ENCODE data around the gene MRO. TPM values are rescaled to one million over a fixed set of nuclear protein-coding genes. Genes with fewer than 3 reads are reported as not detected.

The MRO gene
- total and polyA plus RNA-seq, 10 of the 15 experiments (the other 5 are each of a cell fraction or from before 2014, with no cell fraction given): 0.11 to 0.18 TPM; not detected in 8

DNA sequence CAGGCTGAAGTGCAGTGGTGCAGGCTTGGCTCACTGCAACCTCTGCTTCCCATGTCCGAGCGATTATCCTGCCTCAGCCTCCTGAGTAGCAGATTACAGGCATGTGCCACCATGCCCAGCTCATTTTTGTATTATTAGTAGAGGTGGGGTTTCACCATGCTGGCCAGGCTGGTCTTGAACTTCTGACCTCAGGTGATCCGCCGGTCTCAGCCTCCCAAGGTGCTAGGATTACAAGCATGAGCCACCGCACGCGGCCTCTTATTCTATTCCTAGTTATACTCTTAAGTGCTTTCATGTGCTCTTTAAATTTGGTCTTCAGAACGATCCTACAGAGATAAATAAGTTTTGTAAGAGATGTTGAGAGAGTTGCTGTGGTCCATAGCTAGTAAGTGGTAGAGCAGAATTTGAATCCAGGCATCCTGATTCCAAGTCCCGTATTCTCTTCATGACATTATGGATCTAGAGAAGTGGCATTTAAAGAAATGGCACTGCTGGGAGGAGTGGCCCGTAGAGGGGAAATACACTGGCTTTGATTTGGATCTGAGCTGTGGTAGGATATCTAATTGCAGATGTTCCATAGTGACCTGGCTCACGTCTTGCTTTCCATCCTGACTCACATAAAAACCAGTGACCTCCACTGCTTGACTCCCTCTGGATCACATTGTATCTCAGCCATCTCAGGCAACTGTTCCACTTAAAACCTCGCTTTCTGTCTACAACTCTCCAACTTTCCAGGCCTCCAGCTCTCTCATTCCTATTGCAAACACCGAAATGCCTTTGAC is 36.4 kb upstream of the MRO start:
- no peak overlapping the region for H2AFZ ChIP-seq (ENCODE audit: control insufficient read depth, low read depth, low read length)
- no peaks in the 10 kb centered on the region for H3K79me2 ChIP-seq (ENCODE audit: control insufficient read depth, insufficient read depth, low read length)
- no peaks in the 10 kb centered on the region for H3K36me3 ChIP-seq (ENCODE audit: control insufficient read depth in 2 of 2, insufficient read depth in 2 of 2, low read length in 1 of 2)
- H3K27ac ChIP-seq (ENCODE audit: control insufficient read depth, insufficient read depth): no peak overlapping the region
- DNase-seq (ENCODE audit: low read depth, low spot score) (no peak), FAIRE-seq (no peak), ATAC-seq (no peak)
- H3K9me3 ChIP-seq (replicated peaks; ENCODE audit: control insufficient read depth, insufficient read depth, low read length): no peaks in the 10 kb centered on the region
- 67% methylated on average over 13 of the region's 13 CpGs for WGBS (ENCODE audit: insufficient coverage, insufficient replicate concordance, low lambda C conversion rate, missing lambda C conversion rate)
- no peaks in the 10 kb centered on the region for H3K4me1 ChIP-seq (ENCODE audit: control insufficient read depth, insufficient read depth, low read length)
- H3K4me2 ChIP-seq (ENCODE audit: control insufficient read depth, insufficient read depth): no peak overlapping the region
- CTCF ChIA-PET: interaction anchor here (1.1 kb wide), 1 partner anchor 39 kb away, joined by 4 read pairs; no protein-coding TSS in a partner anchor
- RAD21 ChIA-PET (ENCODE audit: unreplicated experiment): interaction anchor here (1.2 kb wide), 2 partner anchors 9 to 195 kb away, joined by 3 read pairs; no protein-coding TSS in a partner anchor
- SMC1A ChIA-PET (ENCODE audit: uncharacterized antibody, unreplicated experiment): interaction anchor here (0.6 to 1.6 kb wide), 4 partner anchors 23 to 498 kb away, joined by 3 to 5 read pairs (median 3); no protein-coding TSS in a partner anchor
- H4K20me1 ChIP-seq (ENCODE audit: control insufficient read depth, insufficient read depth): no peaks in the 10 kb centered on the region
- TF ChIP-seq SIX5 (IDR thresholded peaks at IDR 0.05; ENCODE audit: low read depth, low read length, severe bottlenecking) (no peak), ESRRA (IDR thresholded peaks at IDR 0.05; ENCODE audit: low read length) (no peak), RCOR1 (conservative IDR thresholded peaks at IDR 0.05; ENCODE audit: low read depth, low read length) (no peak)
- TF ChIP-seq, protein P1, sequence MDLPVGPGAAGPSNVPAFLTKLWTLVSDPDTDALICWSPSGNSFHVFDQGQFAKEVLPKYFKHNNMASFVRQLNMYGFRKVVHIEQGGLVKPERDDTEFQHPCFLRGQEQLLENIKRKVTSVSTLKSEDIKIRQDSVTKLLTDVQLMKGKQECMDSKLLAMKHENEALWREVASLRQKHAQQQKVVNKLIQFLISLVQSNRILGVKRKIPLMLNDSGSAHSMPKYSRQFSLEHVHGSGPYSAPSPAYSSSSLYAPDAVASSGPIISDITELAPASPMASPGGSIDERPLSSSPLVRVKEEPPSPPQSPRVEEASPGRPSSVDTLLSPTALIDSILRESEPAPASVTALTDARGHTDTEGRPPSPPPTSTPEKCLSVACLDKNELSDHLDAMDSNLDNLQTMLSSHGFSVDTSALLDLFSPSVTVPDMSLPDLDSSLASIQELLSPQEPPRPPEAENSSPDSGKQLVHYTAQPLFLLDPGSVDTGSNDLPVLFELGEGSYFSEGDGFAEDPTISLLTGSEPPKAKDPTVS (IDR thresholded peaks at IDR 0.05; ENCODE audit: low read depth, low read length): no peak
- TF ChIP-seq, protein P2, sequence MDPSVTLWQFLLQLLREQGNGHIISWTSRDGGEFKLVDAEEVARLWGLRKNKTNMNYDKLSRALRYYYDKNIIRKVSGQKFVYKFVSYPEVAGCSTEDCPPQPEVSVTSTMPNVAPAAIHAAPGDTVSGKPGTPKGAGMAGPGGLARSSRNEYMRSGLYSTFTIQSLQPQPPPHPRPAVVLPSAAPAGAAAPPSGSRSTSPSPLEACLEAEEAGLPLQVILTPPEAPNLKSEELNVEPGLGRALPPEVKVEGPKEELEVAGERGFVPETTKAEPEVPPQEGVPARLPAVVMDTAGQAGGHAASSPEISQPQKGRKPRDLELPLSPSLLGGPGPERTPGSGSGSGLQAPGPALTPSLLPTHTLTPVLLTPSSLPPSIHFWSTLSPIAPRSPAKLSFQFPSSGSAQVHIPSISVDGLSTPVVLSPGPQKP (IDR thresholded peaks at IDR 0.05; ENCODE audit: low read depth, low read length): no peak
- TF ChIP-seq, protein P3, sequence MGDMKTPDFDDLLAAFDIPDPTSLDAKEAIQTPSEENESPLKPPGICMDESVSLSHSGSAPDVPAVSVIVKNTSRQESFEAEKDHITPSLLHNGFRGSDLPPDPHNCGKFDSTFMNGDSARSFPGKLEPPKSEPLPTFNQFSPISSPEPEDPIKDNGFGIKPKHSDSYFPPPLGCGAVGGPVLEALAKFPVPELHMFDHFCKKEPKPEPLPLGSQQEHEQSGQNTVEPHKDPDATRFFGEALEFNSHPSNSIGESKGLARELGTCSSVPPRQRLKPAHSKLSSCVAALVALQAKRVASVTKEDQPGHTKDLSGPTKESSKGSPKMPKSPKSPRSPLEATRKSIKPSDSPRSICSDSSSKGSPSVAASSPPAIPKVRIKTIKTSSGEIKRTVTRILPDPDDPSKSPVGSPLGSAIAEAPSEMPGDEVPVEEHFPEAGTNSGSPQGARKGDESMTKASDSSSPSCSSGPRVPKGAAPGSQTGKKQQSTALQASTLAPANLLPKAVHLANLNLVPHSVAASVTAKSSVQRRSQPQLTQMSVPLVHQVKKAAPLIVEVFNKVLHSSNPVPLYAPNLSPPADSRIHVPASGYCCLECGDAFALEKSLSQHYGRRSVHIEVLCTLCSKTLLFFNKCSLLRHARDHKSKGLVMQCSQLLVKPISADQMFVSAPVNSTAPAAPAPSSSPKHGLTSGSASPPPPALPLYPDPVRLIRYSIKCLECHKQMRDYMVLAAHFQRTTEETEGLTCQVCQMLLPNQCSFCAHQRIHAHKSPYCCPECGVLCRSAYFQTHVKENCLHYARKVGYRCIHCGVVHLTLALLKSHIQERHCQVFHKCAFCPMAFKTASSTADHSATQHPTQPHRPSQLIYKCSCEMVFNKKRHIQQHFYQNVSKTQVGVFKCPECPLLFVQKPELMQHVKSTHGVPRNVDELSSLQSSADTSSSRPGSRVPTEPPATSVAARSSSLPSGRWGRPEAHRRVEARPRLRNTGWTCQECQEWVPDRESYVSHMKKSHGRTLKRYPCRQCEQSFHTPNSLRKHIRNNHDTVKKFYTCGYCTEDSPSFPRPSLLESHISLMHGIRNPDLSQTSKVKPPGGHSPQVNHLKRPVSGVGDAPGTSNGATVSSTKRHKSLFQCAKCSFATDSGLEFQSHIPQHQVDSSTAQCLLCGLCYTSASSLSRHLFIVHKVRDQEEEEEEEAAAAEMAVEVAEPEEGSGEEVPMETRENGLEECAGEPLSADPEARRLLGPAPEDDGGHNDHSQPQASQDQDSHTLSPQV (IDR thresholded peaks at IDR 0.05): no peak
- H3K4me3 ChIP-seq: no peak overlapping the region
- in situ Hi-C loops (cut with MboI): no loop called here
- no TSS peak for BruUV-seq (replicated peaks)
- intact Hi-C loops (cut with micrococcal nuclease; ENCODE audit: unreplicated experiment): no loop called here
- no peaks in the 10 kb centered on the region for H3K27me3 ChIP-seq (replicated peaks in 1 of 2; ENCODE audit: control insufficient read depth in 2 of 2, insufficient read depth in 2 of 2, low read length in 1 of 2)
- POLR2A ChIA-PET: interaction anchor here (0.5 kb wide), 1 partner anchor 9 kb away, joined by 4 read pairs; no protein-coding TSS in a partner anchor
- no peak overlapping the region for H3K9ac ChIP-seq (ENCODE audit: control insufficient read depth, insufficient read depth, low read length)
